IPS-18c (cell line): ENCODE results near the gene CSPG5.

Experiments used
- H3K4me3 ChIP-seq: 2 replicates; pipeline ENCODE4 v1.7.0; 2013; ENCODE audit warnings: low read depth, mild to moderate bottlenecking, low read length, moderate library complexity; ENCODE audit not compliant: insufficient read depth
- H3K9me3 ChIP-seq: one replicate; pipeline ENCODE4 v1.6.1; 2013; ENCODE audit warnings: mild to moderate bottlenecking, low read length, moderate library complexity; ENCODE audit not compliant: control insufficient read depth, insufficient read depth

Gene CSPG5

DNA sequence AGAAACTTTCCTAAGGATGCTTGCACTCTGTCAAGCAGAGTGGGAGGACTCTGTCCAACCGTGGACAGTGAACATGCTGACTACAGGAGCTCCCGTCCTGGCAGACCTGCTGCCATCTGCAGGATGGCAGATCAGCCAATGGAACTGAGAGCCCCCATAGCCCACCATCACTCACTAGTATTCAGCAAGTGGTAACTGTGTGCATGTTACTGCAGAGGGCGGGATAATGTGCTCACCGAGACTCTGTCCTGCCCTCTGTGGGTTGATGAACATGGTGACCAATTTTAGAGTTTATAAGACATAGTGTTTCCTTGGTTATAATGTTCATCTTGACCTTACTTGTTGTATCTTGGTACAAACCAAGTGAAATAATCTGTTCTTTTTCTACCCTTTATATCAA is 11.5 kb downstream of the CSPG5 start:
- no peak overlapping the region for H3K4me3 ChIP-seq

DNA sequence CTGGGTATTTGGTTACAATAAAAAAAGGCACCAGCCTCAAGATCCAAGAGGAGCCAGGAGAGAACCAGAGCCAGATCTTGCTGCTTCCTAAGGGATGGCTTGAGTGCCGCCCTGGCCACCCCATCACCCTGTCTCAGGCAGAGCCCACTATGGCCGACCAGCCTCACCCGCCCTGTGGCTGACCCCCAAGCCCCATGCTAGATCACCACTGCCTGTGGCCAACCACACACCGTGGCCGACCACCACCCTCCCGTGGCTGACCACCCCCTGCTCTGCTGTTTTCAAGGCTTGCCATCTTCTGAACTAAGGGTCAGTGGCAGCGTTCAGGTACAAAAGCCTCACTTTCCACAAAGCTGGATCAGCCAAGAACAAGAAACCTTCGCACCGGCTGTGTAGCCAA is 12.0 kb downstream of the CSPG5 start:
- Histone ChIP-seq H3K4me3 (no peak overlapping the region), H3K9me3 (no peaks in the 10 kb centered on the region)

More for the DNA sequence above, 11.5 kb downstream of the CSPG5 start:
- no peaks in the 10 kb centered on the region for H3K9me3 ChIP-seq

DNA sequence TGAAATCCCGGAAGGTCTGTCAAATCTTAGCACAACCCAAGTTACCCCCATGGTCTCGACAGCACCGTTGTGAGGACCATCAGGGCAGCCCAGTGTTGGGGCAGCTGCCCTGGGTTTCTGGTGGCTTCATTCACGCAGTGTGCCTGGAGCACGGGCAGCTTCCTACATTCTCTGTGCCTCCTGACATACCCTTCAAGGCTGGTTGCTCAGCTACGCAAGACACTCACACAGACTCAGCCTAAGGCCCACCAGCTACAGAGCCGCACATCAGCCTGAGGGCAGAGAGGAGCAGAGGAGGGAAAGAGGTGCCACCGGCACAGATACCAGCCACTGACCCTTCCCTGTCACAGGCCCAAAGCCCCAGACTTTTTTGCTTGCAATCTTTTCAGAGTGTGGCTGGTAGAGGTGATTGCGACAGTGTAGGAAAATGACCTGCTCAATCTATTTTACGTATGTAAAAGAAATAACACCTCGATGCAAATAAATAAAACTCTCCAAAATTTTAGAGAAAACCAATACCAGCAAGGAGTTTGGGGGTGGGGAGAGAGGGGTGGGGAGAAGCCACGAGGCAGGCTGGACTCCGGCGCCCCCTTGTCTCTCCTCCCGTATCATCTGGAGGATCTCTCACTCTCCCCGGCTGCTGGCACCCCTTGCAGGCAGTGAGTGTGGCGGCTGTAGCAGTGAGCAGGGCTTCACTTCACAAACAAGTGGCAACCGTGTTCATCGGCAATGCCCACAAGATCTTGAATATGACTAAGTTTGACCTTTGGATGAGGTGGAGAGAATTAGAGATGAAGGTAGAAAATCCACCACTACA is 12.7 kb downstream of the CSPG5 start:
- H3K4me3 ChIP-seq, result no peak overlapping the region
- H3K9me3 ChIP-seq, result no peaks in the 10 kb centered on the region

DNA sequence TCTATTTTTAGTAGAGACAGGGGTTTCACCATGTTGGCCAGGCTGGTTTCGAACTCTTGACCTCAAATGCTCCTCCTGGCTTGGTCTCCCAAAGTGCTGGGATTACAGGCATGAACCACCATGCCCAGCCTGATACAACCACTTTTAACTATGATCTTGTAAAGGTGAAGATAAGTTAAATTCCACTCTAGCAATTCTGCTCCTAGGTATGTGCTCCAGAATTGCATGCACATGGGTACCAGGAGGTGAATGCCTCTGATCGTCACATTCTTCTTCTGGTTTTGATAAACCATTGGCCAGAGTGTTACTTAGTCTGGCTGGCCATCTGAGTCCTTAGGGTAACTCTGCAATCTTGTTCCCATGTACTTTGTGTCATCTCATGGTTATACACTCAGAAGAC is 22.3 kb downstream of the CSPG5 start:
- H3K4me3 ChIP-seq, result no peak overlapping the region
- no peaks in the 10 kb centered on the region for H3K9me3 ChIP-seq

DNA sequence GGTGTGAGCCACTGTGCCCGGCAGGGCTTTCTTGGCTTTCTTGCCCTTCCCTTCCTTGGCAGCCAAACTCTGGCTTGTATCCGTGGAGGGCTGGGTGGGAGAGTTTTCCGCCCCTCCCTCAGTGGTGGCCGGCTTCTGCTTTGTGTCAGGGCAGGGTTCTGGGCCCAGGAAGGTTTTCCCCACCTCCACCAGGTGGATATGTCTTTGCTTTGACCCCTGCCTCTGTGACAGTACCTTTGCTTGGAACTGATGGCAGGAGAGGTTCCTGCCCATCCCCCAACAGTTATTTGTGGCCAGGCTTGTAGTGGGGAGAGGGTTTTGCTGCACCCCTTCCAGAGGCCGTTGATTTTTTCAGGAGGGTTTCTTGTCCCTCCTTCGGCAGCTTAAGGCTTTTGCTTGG is 24.3 kb downstream of the CSPG5 start:
- H3K9me3 ChIP-seq, result no peaks in the 10 kb centered on the region
- no peak overlapping the region for H3K4me3 ChIP-seq

DNA sequence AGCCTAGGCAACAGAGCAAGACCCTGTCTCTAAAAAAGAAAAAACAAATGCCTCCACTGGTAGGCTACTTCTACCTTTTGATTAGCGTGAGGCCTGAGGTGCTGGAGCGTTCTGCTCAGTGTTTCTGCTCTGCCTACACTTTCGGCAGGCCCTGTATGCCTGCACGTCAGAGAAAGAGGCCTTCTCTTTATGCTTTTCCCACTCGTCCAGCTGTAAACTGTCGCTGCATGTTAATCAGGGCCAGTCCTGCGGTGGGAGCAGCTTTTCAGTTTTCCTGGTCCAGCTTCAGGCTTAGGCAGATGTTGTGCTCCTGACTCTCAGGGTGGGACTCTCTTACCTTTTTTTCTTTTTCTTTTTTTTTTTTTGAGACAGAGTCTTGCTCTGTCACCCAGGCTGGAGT is 25.3 kb downstream of the CSPG5 start:
- H3K4me3 ChIP-seq, result no peak overlapping the region
- no peaks in the 10 kb centered on the region for H3K9me3 ChIP-seq

DNA sequence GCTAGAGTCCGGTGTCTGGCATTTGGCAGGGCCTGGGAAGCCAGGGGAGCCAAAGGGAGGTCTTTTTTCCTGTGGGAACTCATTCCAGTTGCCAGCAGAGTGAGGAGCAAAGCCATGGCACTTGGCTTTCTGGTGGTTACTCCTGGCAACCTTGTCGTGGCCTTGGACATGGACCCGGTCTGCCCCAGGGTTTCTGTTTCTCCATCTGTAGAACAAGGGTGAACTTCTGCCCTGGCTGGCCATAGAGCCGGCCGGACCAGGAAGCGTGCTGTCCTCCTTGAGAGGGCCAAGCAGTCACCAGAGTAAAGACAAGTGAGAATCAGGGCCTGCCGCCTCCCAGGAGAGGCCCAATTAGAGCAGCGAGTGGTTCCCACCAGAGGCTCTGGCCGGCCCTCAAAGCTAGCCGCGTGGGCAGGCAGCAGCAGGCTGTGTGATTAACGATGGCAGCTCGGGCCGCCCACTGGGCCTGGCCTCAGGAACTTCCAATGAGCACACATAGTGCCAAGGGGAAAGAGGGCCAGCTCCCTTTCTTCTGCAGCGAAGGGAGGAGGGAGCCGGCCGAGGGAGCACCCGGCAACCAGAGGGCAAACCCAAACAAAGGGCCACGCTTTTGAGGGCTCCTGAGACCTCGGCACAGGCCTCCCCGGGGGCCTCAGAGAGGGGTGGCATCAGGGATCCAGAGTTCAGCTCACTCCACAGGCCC is 36.0 kb downstream of the CSPG5 start:
- Histone ChIP-seq H3K9me3 (no peaks in the 10 kb centered on the region), H3K4me3 (no peak overlapping the region)

DNA sequence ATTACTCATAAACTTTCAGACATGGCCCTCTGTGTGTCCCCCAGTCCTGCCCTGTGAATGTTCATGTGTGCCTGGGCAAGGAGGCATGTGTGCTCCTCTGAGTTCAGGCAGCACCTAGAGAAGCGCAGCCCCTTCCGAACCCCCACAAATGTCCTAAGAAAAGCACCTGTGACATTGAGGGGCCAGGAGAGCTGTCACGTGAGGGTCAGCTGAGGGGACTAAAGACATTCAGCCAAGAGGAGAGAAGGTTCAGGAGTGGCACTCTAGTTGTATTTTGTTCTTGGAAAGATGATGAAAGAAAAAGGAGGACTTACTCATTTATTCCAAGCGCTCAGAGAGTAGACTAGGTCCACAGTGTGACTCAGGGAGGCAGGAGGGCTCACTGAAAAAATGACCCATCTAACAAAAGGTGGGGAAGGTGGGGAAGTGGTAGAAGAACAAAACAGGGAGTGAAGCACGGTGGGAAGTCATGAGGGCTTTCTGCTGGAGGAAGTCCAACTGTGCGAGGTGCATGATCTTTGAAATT is 37.0 kb downstream of the CSPG5 start:
- no peak overlapping the region for H3K4me3 ChIP-seq
- no peaks in the 10 kb centered on the region for H3K9me3 ChIP-seq

DNA sequence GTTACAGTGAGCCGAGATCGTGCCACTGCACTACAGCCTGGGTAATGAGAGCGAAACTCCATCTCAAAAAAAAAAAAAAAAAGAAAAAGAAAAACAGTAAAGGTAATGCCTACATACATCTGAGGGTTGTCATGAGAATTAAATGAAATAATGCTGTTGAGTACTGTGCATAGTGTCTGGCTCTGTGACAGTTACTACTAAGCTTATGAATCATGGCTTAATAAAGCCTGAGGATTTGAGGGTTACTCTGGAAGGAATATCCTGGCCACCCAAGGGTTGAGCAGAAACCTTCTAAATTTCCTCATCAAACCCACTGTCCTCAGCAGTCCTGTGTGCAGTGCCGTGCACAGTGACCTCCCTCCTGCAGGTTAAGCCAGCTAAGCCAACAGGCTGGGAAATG is 38.4 kb downstream of the CSPG5 start:
- no peak overlapping the region for H3K4me3 ChIP-seq

DNA sequence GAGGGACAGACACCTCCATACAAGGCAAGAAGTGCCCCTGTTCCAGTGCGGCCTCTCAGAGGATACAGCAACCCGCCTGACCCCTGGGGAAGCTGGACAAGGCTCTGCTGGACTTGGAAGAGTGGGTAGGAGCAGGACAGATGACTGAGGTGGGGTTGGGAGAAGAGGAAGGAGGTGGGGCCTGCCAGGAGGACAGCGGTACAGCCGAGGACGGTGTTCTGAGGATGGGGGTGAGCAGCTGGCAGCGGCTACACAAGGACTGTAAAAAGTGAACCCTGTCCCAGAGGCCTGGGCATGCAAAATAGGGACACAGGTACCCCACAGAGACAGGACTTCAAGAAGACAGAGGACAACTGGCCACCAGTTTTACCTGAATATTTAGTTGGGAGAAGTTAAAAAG is 41.7 kb downstream of the CSPG5 start:
- no peak overlapping the region for H3K4me3 ChIP-seq
- H3K9me3 ChIP-seq, result peaks cover 3% of the 10 kb centered on the region

More for the DNA sequence above, 38.4 kb downstream of the CSPG5 start:
- H3K9me3 ChIP-seq, result peaks cover 3% of the 10 kb centered on the region

DNA sequence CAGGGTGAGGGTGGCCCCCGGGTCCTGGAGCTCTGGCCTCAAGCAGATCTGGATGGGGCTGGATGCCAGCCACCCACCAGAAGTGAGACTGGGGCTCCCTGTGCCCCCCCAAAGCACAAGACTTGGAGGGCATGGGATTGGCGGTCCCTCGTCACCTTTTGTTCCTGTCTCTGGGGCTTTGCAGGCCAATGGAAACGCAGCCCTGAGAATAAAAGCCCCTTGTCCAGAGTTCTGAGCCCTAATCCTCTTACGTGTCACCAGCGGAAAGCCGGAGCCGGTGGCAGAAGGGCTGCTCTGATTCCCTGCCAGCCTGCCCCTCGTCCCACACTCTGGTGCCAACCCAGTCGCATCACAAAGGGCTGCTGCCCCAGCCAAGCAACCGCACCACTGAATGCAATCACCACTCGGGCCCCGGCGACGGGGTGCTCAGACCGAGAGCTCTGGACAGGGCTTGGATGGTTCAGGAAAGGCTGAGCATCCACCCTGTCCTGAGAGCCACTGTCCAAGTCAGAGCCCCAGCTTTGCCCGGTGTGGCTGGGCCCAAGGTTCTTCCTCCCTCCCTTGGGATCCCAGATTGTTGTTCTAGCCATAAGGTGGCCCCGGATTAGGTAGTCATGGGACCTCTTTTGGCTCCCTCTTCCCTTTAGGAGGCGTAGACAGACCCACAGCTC is 42.3 kb downstream of the CSPG5 start:
- H3K4me3 ChIP-seq, result no peak overlapping the region
- peaks cover 3% of the 10 kb centered on the region for H3K9me3 ChIP-seq

DNA sequence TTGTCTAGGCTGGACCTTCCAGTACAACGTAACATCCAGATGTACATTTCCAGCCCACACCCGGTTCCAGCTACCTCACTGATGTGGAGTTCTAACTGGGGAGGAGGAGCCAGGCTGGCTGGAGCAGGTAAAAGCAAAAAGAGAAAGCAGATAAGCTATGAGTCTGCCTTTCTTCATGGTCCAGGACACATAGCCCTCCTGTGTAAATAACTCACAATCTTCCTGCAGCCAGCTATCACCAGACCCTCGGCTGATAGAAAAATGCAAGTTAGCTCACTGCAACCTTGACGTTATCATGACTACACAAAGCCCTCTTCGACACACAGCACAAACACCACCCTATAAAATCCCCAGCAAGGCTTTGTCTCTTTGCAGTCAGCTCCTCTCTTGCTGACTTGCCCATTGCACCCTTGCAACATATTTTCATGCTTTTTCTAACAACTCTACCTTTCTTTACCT is 44.6 kb downstream of the CSPG5 start:
- Histone ChIP-seq H3K4me3 (no peak overlapping the region), H3K9me3 (peaks cover 3% of the 10 kb centered on the region)

DNA sequence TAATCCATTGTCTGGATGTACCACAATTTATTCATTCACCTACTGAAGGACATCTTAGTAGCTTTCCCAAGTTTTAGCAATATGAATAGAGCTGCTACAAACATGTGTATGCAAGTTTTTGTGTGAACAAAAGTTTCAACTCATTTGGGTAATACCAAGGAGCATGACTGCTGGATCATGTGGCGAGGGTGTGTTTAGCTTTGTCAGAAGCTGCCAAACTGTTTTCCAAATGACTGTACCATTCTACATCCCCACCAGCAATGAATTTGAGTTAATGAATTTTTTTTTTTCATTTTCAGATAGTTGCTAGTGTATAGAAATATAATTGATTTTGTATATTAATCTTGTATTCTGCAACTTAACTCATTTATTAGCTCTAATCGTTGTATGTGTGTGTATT is 45.2 kb downstream of the CSPG5 start:
- H3K9me3 ChIP-seq, result peaks cover 3% of the 10 kb centered on the region
- no peak overlapping the region for H3K4me3 ChIP-seq

DNA sequence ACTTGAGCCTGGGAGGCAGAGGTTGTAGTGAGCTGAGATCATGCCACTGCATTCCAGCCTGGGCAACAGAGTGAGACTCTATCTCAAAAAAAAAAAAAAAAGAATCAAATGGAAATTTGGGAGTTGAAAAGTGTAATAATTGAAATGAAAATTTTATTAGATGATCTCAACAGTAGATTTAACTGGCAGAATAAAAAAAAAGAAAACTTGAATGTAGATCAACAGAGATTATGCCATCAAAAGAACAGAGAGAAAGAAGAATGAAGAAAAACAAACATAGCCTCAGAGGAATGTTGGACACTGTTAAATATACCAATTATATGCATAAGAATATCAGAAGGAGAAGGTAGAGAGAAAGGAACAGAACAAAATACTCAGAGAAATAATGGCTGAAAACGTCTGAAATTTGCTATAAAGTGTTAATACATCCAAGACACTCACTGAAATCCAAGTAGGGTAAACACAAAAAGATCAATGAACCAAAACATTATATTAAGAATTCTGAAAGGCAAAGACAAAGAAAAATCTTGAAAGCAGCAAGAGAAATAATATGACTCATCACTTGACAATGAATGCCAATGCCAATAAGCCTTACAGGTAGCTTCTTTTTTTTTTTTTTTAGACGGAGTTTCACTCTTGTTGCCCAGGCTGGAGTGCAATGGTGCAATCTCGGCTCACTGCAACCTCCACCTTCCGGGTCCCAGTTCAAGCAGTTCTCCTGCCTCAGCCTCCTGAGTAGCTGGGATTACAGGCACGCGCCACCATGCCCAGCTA is 50.5 kb downstream of the CSPG5 start:
- H3K4me3 ChIP-seq, result no peak overlapping the region
- H3K9me3 ChIP-seq, result no peaks in the 10 kb centered on the region

DNA sequence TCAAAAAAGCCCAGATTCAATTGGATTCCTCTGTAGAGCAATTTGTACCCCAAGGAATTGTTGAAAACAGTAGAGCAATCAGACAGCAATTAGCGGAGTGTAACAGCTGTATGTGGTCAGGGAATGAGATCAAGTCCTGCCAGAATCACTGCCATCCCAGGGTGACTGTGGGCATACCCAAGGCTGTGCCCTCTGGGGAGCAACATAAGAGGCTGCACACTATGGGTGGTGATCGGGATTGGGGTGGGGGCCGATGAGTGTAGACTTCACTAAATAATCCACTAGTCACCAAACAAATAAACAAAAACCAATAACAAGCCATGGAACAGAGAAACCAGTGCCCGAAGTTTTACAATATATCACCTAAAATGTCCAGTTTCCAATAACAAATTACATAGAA is 53.0 kb downstream of the CSPG5 start:
- Histone ChIP-seq H3K4me3 (no peak overlapping the region), H3K9me3 (no peaks in the 10 kb centered on the region)

DNA sequence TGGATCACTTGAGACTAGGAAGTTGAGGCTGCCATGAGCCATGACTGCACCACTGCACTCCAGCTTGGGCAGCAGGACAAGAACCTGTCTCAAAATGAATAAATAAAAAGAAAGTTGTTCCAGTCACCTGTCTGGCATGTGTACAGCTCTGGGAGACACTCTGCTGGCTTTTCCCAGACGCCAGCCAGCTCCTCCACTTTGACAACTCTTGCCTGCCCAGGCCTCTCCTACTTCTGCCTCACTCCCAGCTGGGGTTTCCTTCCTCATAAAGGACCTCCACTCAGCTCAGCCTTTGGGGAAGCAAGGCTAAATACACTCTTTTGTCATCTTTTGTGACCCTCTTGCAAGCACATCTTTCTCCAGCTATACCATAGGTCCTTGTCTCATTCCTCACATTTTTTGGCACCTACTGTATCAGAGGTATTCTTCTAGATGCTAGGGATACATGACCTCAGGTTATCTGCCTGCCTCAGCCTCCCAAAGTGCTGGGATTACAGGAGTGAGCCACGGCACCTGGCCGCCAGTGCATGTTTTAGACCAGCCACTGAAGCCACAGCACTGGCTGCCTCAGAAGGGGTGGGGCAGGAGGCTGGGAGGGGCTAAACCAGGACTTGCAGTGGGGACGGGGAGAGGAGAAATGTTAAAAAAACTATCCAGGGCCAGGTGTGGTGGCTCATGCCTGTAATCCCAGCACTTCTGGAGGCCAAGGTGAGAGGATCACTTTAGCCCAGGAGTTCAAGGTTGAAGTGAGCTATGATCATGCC is 55.2 kb downstream of the CSPG5 start:
- Histone ChIP-seq H3K9me3 (no peaks in the 10 kb centered on the region), H3K4me3 (no peak overlapping the region)
